Limb (tissue), 2 donors: ENCODE results near the gene TAF10.
A peak's percentile ranks its signal among the peaks of the same experiment; 100 is the strongest.

Source experiments
- DNase-seq, 2 donors: peaks; one replicate each; pipeline ENCODE4 v3.0.0-alpha.2; 2016; ENCODE audit errors: extremely low spot score in 2 of 2

The TAF10 gene

GRCh38 chr11:6609502-6610015 lies 2.5 kb downstream of the TAF10 start:
- no peak for DNase-seq

- DNase-seq = peak in 1 of 2 donors; percentile 27
Measured at GRCh38 chr11:6608726-6609501, 3.1 kb downstream of the TAF10 start.

- no peak for DNase-seq
Measured at GRCh38 chr11:6608011-6608410, 4.0 kb downstream of the TAF10 start.

- DNase-seq = peak in 1 of 2 donors; percentile 12
Measured at GRCh38 chr11:6607190-6607795, 4.7 kb downstream of the TAF10 start.

- DNase-seq = peak; percentile 88 to 94
Measured at GRCh38 chr11:6606471-6607189, 5.4 kb downstream of the TAF10 start.

GRCh38 chr11:6604790-6605189 lies 7.2 kb downstream of the TAF10 start:
- DNase-seq = no peak

GRCh38 chr11:6604081-6604626 lies 7.9 kb downstream of the TAF10 start:
- peak; percentile 51 to 71 for DNase-seq

GRCh38 chr11:6603287-6604080 lies 8.5 kb downstream of the TAF10 start, which contains the start of the genes ILK and RRP8:
Gene ILK, plus strand, starts transcription at chr11:6603774. Its CDS starts 498 bp downstream, at chr11:6604272.
Gene RRP8, minus strand, starts transcription at chr11:6603616. Its CDS starts 114 bp downstream, at chr11:6603502.
- DNase-seq = peak; percentile 92 to 93

GRCh38 chr11:6602096-6602940 lies 9.7 kb downstream of the TAF10 start:
- no peak for DNase-seq

- no peak for DNase-seq
Measured at GRCh38 chr11:6601041-6601461, 11.0 kb downstream of the TAF10 start.

GRCh38 chr11:6599881-6600390 lies 12.1 kb downstream of the TAF10 start:
- DNase-seq = no peak

- DNase-seq = no peak
Measured at GRCh38 chr11:6599449-6599848, 12.6 kb downstream of the TAF10 start.

GRCh38 chr11:6598555-6598954 lies 13.5 kb downstream of the TAF10 start:
- no peak for DNase-seq

GRCh38 chr11:6596239-6596877 lies 15.7 kb downstream of the TAF10 start:
- no peak for DNase-seq

GRCh38 chr11:6594142-6594768 lies 17.8 kb downstream of the TAF10 start:
- DNase-seq = no peak

- DNase-seq = no peak
Measured at GRCh38 chr11:6588018-6588417, 24.0 kb downstream of the TAF10 start.

GRCh38 chr11:6587360-6587953 lies 24.6 kb downstream of the TAF10 start:
- DNase-seq = no peak
